ENCODE data around the gene ETV4. TPM values are rescaled to one million over a fixed set of nuclear protein-coding genes. Genes with fewer than 3 reads are reported as not detected.
A peak's percentile ranks its signal among the peaks of the same experiment; 100 is the strongest.

Gene ETV4
- total and polyA plus RNA-seq, 2 of the 13 experiments (the other 11 are each of a cell fraction or from before 2014, with no cell fraction given), result 128 to 330 TPM

DNA sequence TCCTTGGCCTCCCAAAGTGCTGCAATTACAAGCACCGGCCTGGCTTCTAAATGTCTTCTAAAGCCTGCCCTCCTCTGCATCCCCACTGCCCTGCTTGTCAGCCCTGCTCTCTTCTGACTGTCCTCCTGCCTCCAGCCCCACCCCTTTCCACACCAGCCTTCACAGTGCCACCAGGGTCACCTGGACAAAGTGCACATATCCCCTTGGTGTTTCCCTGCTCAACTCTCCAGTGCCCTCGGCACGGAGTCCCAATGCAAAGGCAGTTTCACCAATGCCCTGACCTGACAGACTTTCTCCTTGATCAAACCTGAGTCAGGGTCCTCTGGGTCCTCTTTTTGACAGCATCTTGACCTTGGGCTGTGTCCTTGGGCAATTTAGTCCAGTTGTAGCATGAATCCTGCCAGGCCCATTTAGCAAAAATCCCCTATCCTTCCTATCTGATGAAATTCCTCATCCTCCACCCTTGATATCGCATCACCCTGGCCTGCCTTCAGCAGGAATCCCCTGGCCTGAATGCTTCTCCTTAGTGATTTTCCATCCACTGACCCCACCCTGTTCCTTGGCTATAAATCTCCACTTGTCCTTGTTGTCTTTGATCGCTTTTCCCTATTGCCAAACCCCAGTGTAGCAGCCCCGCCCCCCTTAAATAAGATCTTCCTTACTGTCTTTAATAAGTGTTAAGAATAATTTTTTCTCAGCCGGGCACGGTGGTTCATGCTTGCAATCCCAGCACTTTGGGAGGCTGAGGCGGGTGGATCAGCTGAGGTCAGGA lies 42.7 kb upstream of the ETV4 start (continued):
- TF ChIP-seq, protein P1, sequence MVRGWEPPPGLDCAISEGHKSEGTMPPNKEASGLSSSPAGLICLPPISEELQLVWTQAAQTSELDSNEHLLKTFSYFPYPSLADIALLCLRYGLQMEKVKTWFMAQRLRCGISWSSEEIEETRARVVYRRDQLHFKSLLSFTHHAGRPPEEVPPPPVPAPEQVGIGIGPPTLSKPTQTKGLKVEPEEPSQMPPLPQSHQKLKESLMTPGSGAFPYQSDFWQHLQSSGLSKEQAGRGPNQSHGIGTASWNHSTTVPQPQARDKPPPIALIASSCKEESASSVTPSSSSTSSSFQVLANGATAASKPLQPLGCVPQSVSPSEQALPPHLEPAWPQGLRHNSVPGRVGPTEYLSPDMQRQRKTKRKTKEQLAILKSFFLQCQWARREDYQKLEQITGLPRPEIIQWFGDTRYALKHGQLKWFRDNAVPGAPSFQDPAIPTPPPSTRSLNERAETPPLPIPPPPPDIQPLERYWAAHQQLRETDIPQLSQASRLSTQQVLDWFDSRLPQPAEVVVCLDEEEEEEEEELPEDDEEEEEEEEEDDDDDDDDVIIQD (CRISPR knock-in tag; IDR thresholded peaks at IDR 0.05; ENCODE audit: low read depth), result 0 out of 2 replicates have a peak, but pooled peaks have one; percentile 41
- TF ChIP-seq XRCC5 (optimal IDR thresholded peaks at IDR 0.05; ENCODE audit: low read length) (peak; percentile 54), MAZ (IDR thresholded peaks at IDR 0.05; ENCODE audit: borderline replicate concordance, low read depth, low read length) (0 out of 2 replicates have a peak, but pooled peaks have one; percentile 24), MAZ (CRISPR knock-in tag; IDR thresholded peaks at IDR 0.05; ENCODE audit: low read depth) (no peak), FOSL2 (CRISPR knock-in tag; IDR thresholded peaks at IDR 0.05) (peak; percentile 33; the same call in 1 of the 2 replicates), HDAC2 (CRISPR knock-in tag; IDR thresholded peaks at IDR 0.05) (peak; percentile 45; the same call in 1 of the 2 replicates), GATAD2A (CRISPR knock-in tag; IDR thresholded peaks at IDR 0.05) (peak; percentile 62; the same call in 1 of the 2 replicates), SMC3 (IDR thresholded peaks at IDR 0.05; ENCODE audit: low read length) (0 out of 2 replicates have a peak, but pooled peaks have one; percentile 12), RXRA (CRISPR knock-in tag; IDR thresholded peaks at IDR 0.05) (peak; percentile 81; the same call in 1 of the 2 replicates), LCORL (IDR thresholded peaks at IDR 0.05) (no peak), LCORL (CRISPR knock-in tag; IDR thresholded peaks at IDR 0.05) (peak; percentile 92), NRL (CRISPR knock-in tag; IDR thresholded peaks at IDR 0.05; ENCODE audit: borderline replicate concordance) (no peak), PHF5A (CRISPR knock-in tag; IDR thresholded peaks at IDR 0.05; ENCODE audit: low read depth, unreplicated experiment) (no peak), ZNF350 (CRISPR knock-in tag; IDR thresholded peaks at IDR 0.05; ENCODE audit: borderline replicate concordance, low read depth) (no peak), ZNF34 (CRISPR knock-in tag; IDR thresholded peaks at IDR 0.05; ENCODE audit: borderline replicate concordance) (no peak), ZNF563 (CRISPR knock-in tag; IDR thresholded peaks at IDR 0.05) (0 out of 2 replicates have a peak, but pooled peaks have one; percentile 41)
- TF ChIP-seq, protein P2, sequence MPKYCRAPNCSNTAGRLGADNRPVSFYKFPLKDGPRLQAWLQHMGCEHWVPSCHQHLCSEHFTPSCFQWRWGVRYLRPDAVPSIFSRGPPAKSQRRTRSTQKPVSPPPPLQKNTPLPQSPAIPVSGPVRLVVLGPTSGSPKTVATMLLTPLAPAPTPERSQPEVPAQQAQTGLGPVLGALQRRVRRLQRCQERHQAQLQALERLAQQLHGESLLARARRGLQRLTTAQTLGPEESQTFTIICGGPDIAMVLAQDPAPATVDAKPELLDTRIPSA (CRISPR knock-in tag; IDR thresholded peaks at IDR 0.05; ENCODE audit: borderline replicate concordance), result no peak
- TF ChIP-seq, protein P3, sequence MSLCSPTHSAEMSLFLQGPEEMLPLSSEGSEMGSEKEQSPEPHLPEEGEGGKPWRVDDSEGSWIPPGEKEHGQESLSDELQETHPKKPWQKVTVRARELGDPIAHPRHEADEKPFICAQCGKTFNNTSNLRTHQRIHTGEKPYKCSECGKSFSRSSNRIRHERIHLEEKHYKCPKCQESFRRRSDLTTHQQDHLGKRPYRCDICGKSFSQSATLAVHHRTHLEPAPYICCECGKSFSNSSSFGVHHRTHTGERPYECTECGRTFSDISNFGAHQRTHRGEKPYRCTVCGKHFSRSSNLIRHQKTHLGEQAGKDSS (CRISPR knock-in tag; IDR thresholded peaks at IDR 0.05; ENCODE audit: borderline replicate concordance, low read depth), result peak; percentile 95
- TF ChIP-seq, protein P4, sequence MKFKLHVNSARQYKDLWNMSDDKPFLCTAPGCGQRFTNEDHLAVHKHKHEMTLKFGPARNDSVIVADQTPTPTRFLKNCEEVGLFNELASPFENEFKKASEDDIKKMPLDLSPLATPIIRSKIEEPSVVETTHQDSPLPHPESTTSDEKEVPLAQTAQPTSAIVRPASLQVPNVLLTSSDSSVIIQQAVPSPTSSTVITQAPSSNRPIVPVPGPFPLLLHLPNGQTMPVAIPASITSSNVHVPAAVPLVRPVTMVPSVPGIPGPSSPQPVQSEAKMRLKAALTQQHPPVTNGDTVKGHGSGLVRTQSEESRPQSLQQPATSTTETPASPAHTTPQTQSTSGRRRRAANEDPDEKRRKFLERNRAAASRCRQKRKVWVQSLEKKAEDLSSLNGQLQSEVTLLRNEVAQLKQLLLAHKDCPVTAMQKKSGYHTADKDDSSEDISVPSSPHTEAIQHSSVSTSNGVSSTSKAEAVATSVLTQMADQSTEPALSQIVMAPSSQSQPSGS (CRISPR knock-in tag; IDR thresholded peaks at IDR 0.05), result no peak
- TF ChIP-seq, protein P5, sequence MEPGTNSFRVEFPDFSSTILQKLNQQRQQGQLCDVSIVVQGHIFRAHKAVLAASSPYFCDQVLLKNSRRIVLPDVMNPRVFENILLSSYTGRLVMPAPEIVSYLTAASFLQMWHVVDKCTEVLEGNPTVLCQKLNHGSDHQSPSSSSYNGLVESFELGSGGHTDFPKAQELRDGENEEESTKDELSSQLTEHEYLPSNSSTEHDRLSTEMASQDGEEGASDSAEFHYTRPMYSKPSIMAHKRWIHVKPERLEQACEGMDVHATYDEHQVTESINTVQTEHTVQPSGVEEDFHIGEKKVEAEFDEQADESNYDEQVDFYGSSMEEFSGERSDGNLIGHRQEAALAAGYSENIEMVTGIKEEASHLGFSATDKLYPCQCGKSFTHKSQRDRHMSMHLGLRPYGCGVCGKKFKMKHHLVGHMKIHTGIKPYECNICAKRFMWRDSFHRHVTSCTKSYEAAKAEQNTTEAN (CRISPR knock-in tag; conservative IDR thresholded peaks at IDR 0.05), result 0 out of 2 replicates have a peak, but pooled peaks have one; percentile 38
